Measurements from ENCODE around the gene AHSA1. TPM values are rescaled to one million over a fixed set of nuclear protein-coding genes. Genes with fewer than 3 reads are reported as not detected.

Gene AHSA1
- polyA plus RNA-seq, 1 experiment = 145 TPM

DNA sequence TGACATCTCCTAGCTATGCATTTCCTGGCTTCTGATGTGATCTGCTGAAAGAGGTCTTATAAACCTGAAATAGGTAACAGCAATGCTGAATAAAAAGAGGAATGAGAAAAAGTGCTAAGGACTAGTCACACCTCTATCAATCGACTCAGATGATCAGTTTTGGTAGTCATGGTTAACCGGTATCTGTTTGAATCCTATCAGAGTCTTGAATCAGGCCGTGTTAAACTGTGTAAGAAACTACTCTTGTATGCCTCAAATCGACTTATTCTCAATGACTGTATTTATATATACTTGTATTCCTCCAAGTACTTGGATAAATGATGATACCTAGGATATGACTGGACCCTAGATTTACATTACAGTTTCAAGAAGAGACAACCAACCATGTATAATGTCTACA is 51.5 kb downstream of the AHSA1 start:
- TF ChIP-seq, protein P1, sequence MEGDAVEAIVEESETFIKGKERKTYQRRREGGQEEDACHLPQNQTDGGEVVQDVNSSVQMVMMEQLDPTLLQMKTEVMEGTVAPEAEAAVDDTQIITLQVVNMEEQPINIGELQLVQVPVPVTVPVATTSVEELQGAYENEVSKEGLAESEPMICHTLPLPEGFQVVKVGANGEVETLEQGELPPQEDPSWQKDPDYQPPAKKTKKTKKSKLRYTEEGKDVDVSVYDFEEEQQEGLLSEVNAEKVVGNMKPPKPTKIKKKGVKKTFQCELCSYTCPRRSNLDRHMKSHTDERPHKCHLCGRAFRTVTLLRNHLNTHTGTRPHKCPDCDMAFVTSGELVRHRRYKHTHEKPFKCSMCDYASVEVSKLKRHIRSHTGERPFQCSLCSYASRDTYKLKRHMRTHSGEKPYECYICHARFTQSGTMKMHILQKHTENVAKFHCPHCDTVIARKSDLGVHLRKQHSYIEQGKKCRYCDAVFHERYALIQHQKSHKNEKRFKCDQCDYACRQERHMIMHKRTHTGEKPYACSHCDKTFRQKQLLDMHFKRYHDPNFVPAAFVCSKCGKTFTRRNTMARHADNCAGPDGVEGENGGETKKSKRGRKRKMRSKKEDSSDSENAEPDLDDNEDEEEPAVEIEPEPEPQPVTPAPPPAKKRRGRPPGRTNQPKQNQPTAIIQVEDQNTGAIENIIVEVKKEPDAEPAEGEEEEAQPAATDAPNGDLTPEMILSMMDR (IDR thresholded peaks at IDR 0.05; ENCODE audit: low read depth, low read length) = no peak
- no peaks in the 10 kb centered on the region for H3K9me3 ChIP-seq (ENCODE audit: control insufficient read depth, insufficient read depth, low read length)
- H3K27ac ChIP-seq (ENCODE audit: low read depth, low read length) = no peak overlapping the region
- no peak overlapping the region for H3K4me3 ChIP-seq (ENCODE audit: low read depth, low read length)
- no peaks in the 10 kb centered on the region for H3K27me3 ChIP-seq (ENCODE audit: control insufficient read depth, insufficient read depth, low read length)
- CTCF ChIA-PET = no interaction called here
- POLR2A ChIA-PET = no interaction called here
- DNase-seq (ENCODE audit: low read depth, low spot score) = no peak

DNA sequence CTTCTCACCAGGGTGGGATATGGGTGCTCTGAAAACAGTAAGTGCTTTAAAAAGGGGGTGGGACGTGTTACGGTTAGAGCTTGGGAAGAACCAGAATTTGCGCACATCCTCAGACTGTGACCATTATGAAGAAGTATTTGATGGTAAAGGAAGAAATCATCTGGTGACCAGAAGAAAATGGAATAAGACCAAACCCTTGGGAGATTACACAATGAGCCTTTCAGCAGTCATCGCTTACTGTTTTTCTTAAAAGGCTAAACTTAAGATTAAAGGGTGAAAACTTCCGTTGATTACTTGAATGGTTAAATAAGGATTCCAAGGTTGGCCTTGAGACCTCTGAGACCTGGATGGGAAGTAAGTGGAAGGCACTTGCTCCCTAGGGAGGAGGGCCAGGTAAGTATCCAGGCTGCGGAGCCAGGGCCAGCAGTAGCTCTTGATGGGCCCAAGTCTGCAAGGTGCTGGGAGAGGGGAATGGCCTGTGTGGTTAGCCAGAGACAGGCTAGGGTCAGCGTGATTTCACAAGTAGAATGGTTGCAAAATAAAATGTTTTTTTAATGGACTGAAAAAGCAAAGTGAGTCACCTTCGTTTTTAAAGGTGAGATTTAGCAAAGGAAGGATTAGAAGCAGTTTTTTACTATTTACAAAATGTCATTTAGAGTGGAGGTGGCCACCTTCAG is 53.7 kb downstream of the AHSA1 start:
- no peak for DNase-seq (ENCODE audit: low read depth, low spot score)
- Histone ChIP-seq H3K27ac (ENCODE audit: low read depth, low read length) (no peak overlapping the region), H3K4me3 (ENCODE audit: low read depth, low read length) (no peak overlapping the region), H3K27me3 (ENCODE audit: control insufficient read depth, insufficient read depth, low read length) (no peaks in the 10 kb centered on the region), H3K9me3 (ENCODE audit: control insufficient read depth, insufficient read depth, low read length) (no peaks in the 10 kb centered on the region)
- ChIA-PET POLR2A (no interaction called here), CTCF (no interaction called here)
- TF ChIP-seq, protein P1 (IDR thresholded peaks at IDR 0.05; ENCODE audit: low read depth, low read length) = no peak

DNA sequence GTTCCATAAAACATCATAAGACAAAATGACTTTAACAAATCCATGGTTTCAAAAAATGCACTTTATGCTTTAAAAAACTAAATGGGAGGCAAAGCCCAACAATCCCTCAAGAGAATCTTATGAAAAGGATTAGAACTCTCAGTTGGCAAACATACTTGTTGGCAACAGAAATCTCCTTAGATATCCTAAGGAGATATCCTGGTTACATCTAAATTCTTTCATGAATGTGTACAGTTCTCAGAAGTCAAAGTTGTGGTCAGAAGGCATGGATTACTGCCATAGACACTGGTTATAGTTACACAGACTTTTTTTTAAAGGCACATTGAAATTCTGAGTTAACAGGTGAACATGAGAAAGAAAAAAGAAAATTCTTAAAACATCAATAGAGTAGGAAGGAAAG is 58.2 kb downstream of the AHSA1 start:
- ChIA-PET CTCF (no interaction called here), POLR2A (no interaction called here)
- no peak for DNase-seq (ENCODE audit: low read depth, low spot score)

More for the DNA sequence above, 58.2 kb downstream of the AHSA1 start:
- TF ChIP-seq, protein P1 (IDR thresholded peaks at IDR 0.05; ENCODE audit: low read depth, low read length) = no peak
- no peak overlapping the region for H3K27ac ChIP-seq (ENCODE audit: low read depth, low read length)
- no peaks in the 10 kb centered on the region for H3K27me3 ChIP-seq (ENCODE audit: control insufficient read depth, insufficient read depth, low read length)
- H3K4me3 ChIP-seq (ENCODE audit: low read depth, low read length) = no peak overlapping the region
- H3K9me3 ChIP-seq (ENCODE audit: control insufficient read depth, insufficient read depth, low read length) = no peaks in the 10 kb centered on the region

Small RNA genes lying within 50 kb of the gene (small RNA-seq; reads per million reads assigned to genes)
- gene RF00404 (ENCODE audit: insufficient read length, low read depth) = not detected

Other genes starting within 250 kb of the AHSA1 start
- gene NGB, start 186.9 kb upstream of the AHSA1 start, polyA plus RNA-seq (2011; rRNA removed) = not detected in 2 replicates
- 11.0 and 17.2 TPM in 2 replicates for gene POMT2, start 137.2 kb upstream of the AHSA1 start, polyA plus RNA-seq (2011; rRNA removed)
- gene GSTZ1, start 137.1 kb upstream of the AHSA1 start, polyA plus RNA-seq (2011; rRNA removed) = 12.4 and 16.8 TPM in 2 replicates
- 4.5 and 5.7 TPM in 2 replicates for gene TMED8, start 81.0 kb upstream of the AHSA1 start, polyA plus RNA-seq (2011; rRNA removed)
- gene SAMD15, start 80.7 kb upstream of the AHSA1 start, polyA plus RNA-seq (2011; rRNA removed) = 0.66 and 0.72 TPM in 2 replicates
- 0.10 and 0.16 TPM in 2 replicates for gene NOXRED1, start 34.6 kb upstream of the AHSA1 start, polyA plus RNA-seq (2011; rRNA removed)
- 35.1 and 42.2 TPM in 2 replicates for gene VIPAS39, start 492 bp upstream of the AHSA1 start, polyA plus RNA-seq (2011; rRNA removed)
- gene ISM2, start 40.7 kb downstream of the AHSA1 start, polyA plus RNA-seq (2011; rRNA removed) = not detected in 2 replicates
- 37.0 and 41.3 TPM in 2 replicates for gene SPTLC2, start 158.5 kb downstream of the AHSA1 start, polyA plus RNA-seq (2011; rRNA removed)
- gene ALKBH1, start 249.9 kb downstream of the AHSA1 start, polyA plus RNA-seq (2011; rRNA removed) = 12.7 and 14.0 TPM in 2 replicates